HepG2 (cell line): ENCODE measurements around the gene ZNF214.

ENCODE experiments used
- CTCF ChIP-seq: sonication (generic); formaldehyde crosslinking; IDR thresholded peaks from 2 replicates; pipeline ENCODE4 v1.5.0; 2020; ENCODE audit warnings: mild to moderate bottlenecking, missing genetic modification reagents, moderate library complexity
- FOXP1 ChIP-seq, 2 experiments: fragments of 450-650 bp in 1 of 2; IDR thresholded peaks; 2 replicates each; pipeline ENCODE4 v1.6.1; 2017 to 2018; ENCODE audit warnings: antibody characterized with exemption in 1 of 2
- KLF9 ChIP-seq: IDR thresholded peaks from 2 replicates; pipeline ENCODE4 v1.6.1; 2016; ENCODE audit warnings: low read depth
- MXD1 ChIP-seq: sonication (generic); formaldehyde crosslinking; IDR thresholded peaks from 2 replicates; pipeline ENCODE4 v1.4.0; 2020; ENCODE audit warnings: mild to moderate bottlenecking, missing genetic modification reagents
- NFE2L2 ChIP-seq: fragments of 150-350 bp; IDR thresholded peaks from 2 replicates; pipeline ENCODE4 v1.6.1; 2014; ENCODE audit warnings: low read length
- NFRKB ChIP-seq: fragments of 450-650 bp; IDR thresholded peaks from 2 replicates; pipeline ENCODE4 v1.6.1; 2017
- POLR2A ChIP-seq, 2 experiments: IDR thresholded peaks; 2 replicates each; pipeline ENCODE4 v1.6.1; 2011; ENCODE audit warnings: low read depth in 2 of 2, low read length in 2 of 2, mild to moderate bottlenecking in 1 of 2, moderate library complexity in 1 of 2; ENCODE audit not compliant: insufficient read depth in 1 of 2
- RNF2 ChIP-seq: fragments of 450-650 bp; conservative IDR thresholded peaks from 2 replicates; pipeline ENCODE4 v1.6.1; 2016; ENCODE audit warnings: low read depth
- SATB2 ChIP-seq: sonication (generic); formaldehyde crosslinking; IDR thresholded peaks from 2 replicates; pipeline ENCODE4 v1.5.0; 2020; ENCODE audit warnings: missing genetic modification reagents
- ZNF292 ChIP-seq: sonication (generic); formaldehyde crosslinking; IDR thresholded peaks from 2 replicates; pipeline ENCODE4 v1.8.1; 2022; ENCODE audit warnings: mild to moderate bottlenecking, low read depth, missing genetic modification reagents, borderline replicate concordance
- ZNF646 ChIP-seq: sonication (generic); formaldehyde crosslinking; IDR thresholded peaks from 2 replicates; pipeline ENCODE4 v1.9.0; 2021; ENCODE audit warnings: mild to moderate bottlenecking, missing genetic modification reagents
- TF ChIP-seq, protein P1 (sequence below): sonication (generic); formaldehyde crosslinking; IDR thresholded peaks from 2 replicates; pipeline ENCODE4 v1.8.1; 2023; ENCODE audit warnings: mild to moderate bottlenecking, moderate library complexity, missing genetic modification reagents

DNA sequence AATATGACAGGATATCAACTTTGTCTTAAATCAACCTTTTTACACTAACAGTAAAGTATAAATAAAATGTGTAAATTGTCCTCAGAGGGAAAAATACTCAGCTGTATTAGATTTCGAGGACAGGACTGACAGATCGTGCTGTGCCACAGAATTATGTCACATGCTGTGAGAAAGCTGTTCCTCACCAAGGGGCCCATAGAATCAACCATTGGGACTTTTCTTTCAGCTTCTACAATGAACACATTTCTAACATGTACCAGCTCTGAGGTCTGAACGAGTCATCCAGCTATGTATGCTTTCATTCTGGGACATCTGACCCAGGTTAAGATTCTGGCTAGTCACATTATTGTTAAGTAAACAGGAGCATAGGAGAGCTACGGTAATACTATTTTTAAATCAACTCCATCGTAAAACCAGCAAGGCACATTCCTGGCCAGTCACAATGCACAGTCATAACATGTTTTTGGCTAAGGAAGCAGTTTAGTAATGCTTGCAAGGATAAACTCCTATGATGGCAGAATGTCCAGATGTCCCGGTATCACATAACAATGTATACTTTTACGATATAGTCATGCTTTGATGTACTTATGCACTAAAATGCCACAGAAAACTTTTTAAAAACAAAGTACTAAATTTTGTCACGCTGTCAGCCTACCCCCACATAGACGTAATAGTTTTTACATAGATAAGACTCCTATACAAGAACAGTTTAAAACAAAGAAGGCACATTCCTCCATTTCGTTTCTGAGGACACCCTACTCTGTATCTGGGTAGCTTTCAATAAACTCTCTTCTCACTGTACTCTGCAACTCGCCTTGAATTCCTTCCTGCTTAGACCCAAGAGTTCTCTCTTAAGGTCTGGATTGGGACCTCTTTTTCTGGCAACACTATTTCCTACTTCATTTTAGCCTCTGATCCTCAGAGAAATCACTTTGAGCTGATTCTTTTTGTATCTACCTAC, 27.4 kb downstream of the ZNF214 start:
- TF ChIP-seq NFE2L2 (no peak), ZNF292 (CRISPR knock-in tag) (no peak), KLF9 (CRISPR knock-in tag) (no peak), NFRKB (no peak), POLR2A (IDR thresholded peaks at IDR 0.05; ENCODE audit: insufficient read depth in 1 of 2, low read depth in 2 of 2, low read length in 2 of 2) (no peak), CTCF (CRISPR knock-in tag) (no peak), ZNF646 (CRISPR knock-in tag) (no peak), MXD1 (CRISPR knock-in tag) (no peak), FOXP1 (IDR thresholded peaks at IDR 0.05) (no peak), FOXP1 (CRISPR knock-in tag; IDR thresholded peaks at IDR 0.05) (no peak), SATB2 (CRISPR knock-in tag) (no peak), RNF2 (no peak)
- TF ChIP-seq, protein P1, sequence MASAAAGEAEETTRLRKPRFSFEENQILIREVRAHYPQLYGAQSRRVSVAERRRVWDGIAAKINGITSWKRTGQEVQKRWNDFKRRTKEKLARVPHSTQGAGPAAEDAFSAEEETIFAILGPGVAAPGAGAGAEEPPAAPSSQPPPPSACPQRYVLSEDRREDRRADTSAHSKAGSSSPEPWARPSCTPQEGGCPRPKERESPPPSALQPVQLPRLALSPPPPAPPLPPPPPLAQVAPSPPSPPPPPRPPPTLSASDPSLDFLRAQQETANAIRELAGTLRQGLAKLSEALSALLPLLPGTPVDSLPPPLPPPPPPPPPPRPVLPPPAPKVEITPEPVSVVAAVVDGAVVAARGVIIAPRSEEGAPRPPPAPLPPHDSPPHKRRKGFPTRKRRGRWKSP (CRISPR knock-in tag), result no peak
